ENCODE data around the gene PPP2R5A.
"Not testable (repeated sequence)": the region's sequence is repeated elsewhere in the genome, so short reads cannot be mapped to it uniquely, and the experiment has no call there.

PPP2R5A gene

DNA sequence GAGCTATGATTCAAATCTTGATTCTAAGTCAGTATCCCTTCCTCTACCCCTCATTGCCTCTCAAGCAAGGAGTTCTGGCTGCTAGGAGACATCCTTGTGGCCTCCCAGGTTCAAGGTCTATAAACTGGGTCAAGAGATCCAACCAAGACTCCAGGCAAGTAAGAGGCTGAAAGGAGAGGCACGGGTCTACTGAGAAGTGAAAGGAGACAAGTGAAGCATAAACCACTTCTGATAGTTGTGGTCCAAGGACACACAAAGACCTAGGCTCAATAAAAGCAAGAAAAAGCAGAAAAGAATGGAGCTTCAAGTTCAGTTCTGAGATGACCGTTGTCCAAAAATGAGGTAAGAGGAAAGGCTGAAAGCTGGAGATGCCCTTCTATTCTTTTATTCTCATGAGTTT is 17.8 kb upstream of the PPP2R5A start:
- no peak for DNase-seq (ENCODE audit: low read depth in 2 of 2)

DNA sequence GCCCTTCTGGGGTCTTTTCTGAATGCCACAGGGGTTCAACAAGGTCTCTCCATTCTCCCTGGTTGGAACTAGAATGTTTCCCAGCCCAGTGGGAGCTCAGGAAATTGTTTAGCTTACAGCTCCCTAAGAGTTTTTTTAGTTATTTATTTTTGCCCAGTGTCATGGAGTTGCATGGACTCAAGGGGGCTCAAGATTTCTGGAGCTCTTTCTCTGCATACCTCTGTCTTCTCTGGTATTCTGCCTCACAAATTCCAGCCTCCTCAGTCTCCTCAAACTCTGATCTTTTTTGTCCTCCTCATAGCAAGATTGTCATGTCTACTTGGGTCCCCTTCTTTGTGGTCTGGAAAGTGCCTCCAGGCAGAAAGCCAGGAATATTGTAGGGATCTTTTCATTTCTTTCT is 15.9 kb upstream of the PPP2R5A start:
- DNase-seq (ENCODE audit: low read depth in 2 of 2): no peak

DNA sequence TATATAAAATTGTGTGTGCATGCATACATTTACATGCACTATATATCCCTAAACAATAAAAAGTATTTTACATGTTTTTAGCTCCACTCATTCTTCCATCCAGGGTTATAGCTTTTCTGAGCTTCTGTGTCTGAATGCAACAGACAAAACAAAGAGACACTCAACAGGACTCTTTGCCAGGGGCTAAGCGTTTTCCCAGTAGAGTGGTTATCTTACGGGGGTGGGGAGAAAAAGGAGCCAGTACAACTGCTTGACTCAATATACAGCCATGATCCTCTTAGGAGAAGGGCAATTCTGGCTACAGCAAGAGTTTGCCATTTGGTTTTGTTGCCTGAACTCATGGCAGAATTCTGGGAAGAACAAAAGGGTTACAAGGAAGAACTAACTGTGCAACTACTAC is 14.6 kb upstream of the PPP2R5A start:
- DNase-seq (ENCODE audit: low read depth in 2 of 2): no peak

DNA sequence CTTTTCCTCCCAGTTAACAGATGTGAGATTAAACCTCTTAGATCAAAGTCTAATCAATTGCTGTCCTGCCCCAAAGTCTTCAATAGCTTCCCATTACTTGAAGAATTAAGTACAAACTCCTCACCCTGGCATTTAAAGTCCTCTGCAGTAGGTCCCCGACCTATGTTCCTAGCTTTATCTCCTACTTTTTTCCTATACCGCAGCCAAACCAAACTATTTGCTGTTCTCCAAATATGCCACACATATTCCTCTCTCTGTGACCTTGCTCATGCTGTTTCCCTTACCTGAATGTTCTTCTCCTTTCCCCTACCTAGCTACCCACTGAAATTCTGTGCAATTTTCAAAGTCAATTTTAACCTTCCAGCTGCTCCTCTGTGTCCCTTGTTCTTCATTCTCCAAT is 14.0 kb upstream of the PPP2R5A start:
- no peak for DNase-seq (ENCODE audit: low read depth in 2 of 2)

DNA sequence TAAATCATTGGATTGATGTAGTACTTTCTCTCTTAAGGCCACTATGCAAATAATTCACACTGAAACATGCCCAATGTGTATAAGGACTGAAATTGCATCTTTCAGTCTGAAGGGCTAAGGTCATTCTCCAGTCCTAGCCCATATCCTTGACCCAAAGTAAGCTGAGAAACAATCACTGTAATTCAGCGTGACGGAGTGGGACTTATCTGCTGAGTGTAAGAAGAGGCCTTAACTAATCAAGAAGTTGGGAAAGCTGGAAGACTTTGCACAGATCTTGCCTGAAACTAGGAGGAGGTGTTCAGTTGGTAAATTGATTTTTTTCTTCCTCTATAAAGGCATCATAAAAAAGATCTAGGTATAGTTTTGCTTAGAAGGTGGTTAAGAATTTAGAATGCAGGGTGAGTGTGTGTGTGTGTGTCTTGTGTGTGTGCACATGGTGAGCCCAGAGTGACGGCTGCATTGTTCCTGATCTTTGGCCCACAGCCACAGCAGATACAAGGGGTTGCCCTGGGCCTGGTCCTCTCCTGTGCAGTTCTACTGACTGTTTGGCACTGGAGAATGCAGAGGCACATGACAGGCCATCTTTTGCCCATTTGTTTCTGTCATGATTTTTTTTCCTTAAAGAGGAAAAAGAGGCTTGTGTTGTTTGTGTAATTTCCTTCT is 13.3 kb upstream of the PPP2R5A start:
- DNase-seq (ENCODE audit: low read depth in 2 of 2): no peak

DNA sequence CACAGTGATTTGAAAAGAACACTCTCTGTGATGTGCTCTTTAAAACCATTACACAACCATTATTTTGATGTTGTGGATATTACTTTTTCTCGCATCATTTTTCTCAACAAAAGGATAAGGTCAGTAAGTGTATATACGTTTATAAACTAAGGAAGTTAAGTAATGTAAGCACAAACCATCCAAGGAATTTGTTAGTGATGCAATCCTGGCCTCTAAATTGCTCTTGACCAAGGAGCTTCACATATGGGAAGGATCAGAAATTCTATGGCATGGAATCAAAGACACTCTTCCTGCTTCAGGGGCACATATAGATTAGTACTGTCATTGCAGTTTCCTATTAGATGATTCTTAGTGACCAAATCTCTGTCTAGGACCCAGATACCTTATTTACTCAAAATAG is 3.6 kb upstream of the PPP2R5A start:
- DNase-seq (ENCODE audit: low read depth in 2 of 2): no peak

DNA sequence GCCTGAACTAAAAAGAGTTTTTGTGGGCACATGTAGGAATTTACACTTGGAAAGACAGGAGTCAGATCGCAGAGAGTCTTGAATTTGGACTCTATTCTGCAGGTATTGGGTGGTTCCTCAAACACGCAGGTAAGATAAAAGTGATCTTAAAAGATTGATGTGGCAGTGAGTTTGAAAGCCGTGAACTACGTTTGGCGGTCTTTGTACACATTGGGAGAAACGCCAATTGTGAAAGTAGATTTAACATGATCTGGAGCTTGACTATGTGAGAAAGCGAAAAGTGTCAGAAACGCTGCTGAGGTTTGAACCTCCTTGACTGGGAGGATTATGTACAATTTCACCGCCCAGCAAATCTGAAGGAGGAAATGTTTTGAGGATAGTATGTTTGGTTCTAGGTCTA is 1.5 kb upstream of the PPP2R5A start:
- no peak for DNase-seq (ENCODE audit: low read depth in 2 of 2)

DNA sequence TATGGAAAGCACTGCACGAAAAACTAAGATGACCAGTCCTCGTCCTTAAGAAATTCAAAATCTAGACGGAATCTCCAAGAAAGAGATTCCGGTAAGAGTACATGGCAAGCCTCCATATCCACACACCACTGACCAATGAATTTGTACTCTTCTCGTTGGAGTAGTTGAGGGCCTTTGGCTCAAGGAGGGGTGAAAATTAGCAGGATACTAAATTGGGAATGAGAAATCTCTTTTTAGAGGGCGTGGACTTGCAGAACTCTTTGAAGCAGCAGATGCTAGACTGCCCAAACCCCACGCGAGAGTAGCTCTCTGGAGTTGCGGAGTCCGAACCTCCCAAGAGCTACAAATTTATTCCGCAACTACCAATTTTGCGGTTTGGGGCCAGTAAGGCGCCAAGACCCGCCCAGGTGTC is 872 bp upstream of the PPP2R5A start:
- DNase-seq (ENCODE audit: low read depth in 2 of 2): no peak

DNA sequence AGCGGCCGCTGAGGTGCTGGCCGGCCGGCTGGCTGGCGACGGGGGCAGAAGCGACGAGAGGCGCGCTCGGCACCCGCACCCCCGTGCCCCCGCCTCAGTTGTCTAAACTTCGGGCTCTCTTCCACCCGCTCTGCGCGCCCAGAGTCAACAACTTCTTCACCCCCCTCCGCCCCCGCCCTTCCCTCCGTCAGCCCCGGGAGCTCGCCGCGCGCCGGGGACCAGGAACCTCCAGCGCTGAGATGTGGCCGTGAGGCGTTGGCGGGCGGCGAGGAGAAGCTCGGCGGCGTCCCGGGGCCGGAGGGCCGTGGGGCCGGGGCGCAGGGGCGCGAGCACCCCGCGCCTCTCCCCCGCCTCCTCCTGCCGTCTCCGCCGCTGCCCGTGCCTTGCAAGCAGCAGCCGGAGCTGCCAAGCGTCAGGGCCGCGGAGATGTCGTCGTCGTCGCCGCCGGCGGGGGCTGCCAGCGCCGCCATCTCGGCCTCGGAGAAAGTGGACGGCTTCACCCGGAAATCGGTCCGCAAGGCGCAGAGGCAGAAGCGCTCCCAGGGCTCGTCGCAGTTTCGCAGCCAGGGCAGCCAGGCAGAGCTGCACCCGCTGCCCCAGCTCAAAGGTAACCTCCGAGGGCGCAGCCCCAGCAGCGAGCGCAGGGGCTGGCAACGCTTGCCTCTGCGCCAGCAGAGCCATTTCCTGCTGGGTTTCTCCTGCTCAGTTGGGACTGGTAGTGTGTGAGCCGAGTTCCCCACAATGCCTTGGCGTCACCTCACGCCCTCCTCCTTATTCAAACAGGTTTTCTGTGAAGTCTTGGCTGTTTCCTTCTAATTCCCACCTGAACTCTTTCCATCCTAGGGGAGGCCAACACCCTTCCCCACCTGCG is 710 bp downstream of the PPP2R5A start:
- peak; percentile 46 to 54 for DNase-seq (ENCODE audit: low read depth in 2 of 2)

DNA sequence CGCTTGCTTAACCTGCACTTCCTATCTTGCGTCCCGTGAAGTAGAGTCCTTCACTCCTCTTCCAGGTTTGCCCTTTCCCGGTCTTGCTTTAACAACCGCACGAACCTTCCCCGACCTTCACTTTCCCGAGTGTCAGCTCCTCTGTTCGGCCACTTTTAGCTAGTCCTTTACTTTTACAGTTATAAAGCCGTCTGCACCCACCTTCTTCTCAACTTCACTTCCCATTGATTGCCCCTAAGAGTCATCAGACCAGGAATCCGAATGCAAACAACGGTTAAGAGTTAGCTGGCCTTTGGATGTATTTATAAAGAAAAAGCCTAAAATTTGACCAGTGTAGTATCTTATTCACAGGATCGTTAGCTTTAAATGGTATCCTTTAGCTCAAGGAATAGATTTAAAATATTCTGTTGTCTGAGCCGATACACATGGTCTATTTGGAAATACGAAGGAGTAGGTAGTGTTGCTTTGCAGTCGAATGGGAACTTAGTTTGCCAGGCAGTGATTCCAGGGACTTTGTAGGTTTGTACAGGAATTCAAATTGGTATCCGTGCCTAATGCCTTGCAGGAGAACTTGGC is 1.4 kb downstream of the PPP2R5A start:
- no peak for DNase-seq (ENCODE audit: low read depth in 2 of 2)

DNA sequence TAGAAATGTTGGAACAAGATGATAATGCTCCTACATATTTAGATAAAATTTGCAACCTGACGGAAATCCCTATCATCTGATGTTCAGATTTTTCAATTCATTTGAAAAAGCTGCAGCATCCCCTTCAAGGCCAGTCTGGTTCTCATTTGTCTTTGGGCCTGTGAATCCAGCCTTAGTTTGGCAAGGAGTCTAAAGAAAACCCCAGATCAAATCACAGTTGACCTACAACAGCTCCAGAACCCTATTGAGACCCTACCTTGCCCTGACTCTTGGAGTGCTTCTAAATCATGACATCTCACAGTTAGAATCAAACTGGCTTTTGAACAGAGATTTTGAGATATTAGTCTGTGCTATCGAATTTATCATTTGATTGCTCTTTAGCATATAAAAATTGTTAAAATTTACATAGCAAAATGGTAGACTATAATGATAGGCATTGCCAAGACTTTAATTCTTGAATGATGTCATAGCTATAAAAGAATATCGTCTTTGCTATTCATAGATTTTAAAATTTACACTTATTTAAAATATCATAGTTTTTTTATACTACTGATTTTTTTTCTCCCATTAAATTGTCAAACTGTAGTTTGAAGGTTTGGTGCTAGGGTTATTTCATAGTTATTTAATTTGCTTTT is 2.2 kb downstream of the PPP2R5A start:
- DNase-seq (ENCODE audit: low read depth in 2 of 2): no peak

DNA sequence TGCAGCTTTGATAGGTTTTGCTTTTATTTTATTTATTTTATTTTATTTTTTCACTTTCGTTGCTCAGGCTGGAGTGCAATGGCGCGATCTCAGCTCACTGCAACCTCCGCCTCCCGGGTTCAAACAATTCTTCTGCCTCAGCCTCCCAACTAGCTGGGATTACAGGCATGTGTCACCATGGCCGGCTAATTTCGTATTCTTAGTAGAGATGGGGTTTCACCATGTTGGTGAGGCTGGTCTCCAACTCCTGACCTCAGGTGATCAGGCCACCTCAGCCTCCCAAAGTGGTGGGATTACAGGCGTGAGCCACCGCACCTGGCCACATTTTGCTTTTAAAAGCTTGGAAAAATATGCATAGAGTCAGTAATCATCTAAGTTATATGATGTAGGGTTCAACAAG is 2.8 kb downstream of the PPP2R5A start:
- not testable (repeated sequence) for DNase-seq (ENCODE audit: low read depth in 2 of 2)

DNA sequence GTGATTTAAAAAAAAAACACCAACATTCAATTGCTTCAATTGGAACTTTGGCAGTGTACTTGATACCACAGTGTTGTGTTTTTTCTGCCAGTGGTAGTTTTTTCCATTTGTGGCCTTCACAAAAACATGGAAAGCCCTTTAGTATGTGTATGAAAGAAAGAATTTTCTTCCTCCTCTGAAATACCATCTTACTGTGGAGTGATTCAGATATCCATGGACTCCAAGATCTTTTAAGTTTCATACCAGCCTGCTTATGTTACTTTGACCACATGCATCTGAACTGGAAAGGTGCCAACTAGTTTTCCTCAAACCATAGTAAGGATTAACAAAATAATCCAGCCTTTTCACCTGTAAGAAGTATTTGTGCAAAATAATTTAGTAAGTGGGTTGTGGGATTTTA is 3.4 kb downstream of the PPP2R5A start:
- DNase-seq (ENCODE audit: low read depth in 2 of 2): no peak

DNA sequence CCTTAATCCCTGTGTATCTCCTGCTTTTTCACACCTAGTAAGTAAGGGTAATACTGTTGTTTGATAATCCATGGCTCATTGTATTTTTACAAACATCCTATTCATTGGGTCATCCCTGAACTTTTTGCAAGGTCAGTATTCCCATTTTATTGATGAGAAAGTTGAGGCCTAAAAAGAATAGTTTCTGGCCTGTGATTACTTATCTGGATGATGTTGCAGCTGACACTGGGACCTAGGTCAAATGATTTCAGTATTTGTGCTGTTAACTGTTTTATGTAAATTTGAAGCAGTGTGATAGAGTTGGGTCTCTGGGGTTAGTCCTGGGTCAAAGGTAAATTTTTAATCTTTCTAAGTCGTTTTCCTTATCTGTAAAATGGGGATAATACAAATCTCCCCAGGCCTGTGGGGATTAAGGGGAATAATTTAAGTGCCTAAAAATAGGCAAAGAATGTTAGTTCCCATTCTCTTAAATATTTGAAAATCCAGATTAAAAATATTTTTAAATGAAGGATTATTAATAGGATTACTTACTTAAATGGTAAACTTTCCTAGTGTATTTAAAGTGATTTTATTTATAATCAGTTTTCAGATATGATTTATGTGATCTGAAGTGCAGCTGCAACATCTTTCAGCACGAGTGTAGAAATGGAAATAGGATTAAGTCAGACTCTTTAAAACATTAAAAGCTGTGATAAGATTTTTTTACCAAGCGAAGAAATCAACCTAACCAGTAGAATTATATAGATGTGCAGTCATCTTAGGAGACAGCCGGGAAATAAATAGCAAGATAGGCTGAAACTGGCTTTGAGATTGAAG is 4.3 kb downstream of the PPP2R5A start:
- DNase-seq (ENCODE audit: low read depth in 2 of 2): no peak

DNA sequence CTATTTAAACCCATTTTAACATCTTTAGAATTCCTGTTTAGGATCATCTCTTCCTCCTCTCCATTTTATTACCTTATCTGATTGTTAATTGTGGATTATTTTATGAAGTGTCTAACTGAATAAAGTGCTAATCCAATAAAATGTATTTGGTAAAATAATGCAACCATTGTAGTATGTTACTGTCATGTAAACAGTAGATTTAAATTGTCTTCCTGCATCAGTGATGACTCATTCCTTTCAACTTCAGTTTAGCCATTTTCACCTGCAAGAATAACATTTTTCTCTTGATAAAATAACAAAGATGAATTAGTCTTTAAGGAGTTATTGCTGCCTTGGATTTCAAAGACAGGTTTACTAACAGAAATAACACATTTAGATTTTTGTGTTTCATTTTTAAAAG is 5.4 kb downstream of the PPP2R5A start:
- no peak for DNase-seq (ENCODE audit: low read depth in 2 of 2)

DNA sequence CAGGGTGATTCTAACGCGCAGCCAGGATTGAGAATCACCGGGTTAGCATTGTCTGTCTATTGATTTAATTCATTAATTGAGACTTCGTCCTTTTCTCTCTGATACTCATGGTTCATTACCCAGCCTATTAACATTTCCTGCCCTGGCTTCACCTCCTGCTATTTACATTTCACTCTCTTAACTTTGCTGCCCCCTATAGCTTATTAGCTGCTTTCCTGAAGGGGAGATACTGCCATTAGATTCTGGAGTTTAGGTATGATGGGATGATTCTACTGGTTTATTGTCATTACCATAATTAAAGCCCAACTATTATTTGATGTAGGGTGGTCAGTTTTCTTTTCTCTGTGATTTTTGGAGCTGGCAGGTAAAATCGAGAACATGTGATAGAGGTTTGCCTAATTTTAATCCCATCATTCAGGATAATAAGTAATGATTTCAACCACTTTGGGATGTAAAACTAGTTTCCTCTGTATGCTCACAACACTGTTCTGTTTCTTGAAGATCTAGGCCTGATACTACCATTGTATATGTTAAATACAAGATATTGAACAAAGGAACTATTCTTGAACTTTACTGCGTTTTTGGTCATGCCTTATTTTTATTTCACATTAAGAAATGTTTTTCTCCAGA is 6.4 kb downstream of the PPP2R5A start:
- DNase-seq (ENCODE audit: low read depth in 2 of 2): no peak

DNA sequence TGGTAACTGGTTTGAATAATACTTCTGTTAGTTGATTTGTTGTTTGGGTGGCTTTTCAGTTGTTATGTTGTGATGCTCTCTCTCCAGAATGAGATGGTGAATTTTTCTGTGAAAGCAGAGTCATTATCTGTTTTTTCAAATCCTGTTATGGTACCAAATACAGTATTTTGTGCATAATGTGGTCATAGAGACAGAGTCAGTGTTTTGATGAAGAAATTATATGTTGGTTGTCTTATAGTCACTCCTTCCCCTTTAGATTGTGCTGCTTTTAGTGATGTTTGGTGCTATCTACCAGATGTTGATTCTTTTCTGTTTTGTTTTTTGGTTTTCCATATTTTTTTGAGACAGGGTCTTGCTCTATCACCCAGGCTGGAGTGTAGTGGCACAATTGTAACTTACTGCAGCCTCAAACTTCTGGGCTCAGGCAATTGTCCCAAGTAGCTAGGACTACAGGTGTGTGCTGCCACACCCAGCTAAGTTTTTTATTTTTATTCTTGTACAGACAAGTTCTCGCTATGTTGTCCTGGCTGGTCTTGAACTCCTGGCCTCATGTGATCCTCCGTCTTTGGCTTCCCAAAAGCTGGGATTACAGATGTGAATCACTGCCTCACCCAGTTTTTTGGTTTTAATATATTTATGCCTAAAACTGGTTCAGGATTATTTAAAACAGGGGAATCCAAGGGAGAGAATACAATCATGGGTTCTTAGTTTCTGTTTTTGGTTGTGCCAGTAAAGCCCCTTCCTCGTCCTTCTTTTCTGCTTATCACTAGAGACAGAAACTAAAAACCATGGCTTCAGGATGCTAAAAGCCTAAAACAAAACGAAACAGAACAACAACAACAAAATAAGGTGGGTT is 7.3 kb downstream of the PPP2R5A start:
- DNase-seq (ENCODE audit: low read depth in 2 of 2): no peak

DNA sequence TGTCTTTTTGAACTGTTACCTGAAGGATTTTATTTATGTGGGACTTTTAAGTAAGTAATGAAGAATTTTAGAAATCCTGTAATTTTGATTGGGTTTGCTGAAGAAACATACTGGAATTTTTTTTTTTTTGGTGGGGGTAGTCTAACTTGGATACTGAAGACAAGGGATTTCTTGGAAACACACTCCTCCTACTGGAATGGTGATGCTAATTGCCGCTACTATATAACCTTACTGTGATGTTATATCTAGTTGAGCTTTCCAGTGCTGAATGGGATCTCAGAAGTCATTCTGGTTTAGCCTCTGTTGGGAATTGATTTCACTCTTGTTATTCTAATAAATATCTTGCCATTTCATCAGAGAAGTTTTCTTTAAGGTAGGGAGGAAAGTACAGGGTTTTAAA is 8.4 kb downstream of the PPP2R5A start:
- DNase-seq (ENCODE audit: low read depth in 2 of 2): no peak

DNA sequence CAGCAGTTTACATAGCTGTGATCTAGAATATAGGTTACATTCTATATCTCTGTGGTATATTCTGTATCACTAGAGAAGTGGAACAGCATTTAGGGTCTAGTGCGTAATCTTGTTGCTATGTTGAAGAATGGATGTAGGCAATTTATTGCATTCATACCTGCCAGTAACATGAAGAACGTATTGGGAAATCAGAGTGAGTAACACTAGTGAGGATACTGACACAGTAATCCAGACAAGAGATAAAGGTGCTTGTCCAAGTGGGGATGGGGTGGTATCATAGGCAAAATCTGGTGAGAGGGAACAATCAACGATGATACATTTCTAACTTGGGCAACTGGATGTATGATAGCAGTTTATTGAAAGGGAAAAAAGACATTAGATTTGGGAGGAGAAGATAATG is 9.8 kb downstream of the PPP2R5A start:
- DNase-seq (ENCODE audit: low read depth in 2 of 2): no peak

DNA sequence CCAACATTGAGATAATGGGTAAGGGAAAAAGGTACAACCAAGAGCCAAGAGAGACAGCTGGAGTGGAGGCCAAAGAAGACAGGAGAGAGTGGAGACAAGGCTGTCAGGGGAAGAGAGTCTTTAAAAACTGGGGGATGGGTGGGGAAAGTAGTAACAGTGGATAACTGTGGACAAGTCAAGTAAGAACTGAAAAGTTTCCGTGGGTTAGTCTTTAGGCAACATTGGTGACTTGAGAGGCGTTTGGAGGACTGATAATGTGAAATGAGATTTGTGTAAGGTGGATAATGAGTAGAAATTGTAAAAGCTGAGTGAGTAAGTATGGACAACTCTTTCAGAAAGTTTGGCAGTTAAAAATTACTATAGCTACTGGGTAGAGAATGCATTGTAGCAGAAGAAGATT is 10.4 kb downstream of the PPP2R5A start:
- no peak for DNase-seq (ENCODE audit: low read depth in 2 of 2)
